Skeletal muscle tissue (tissue), 4 donors: ENCODE measurements around the gene TMEM62. TPM values are rescaled to one million over a fixed set of nuclear protein-coding genes. Genes with fewer than 3 reads are reported as not detected.
A peak's percentile ranks its signal among the peaks of the same experiment; 100 is the strongest.
"Not testable (repeated sequence)": the region's sequence is repeated elsewhere in the genome, so short reads cannot be mapped to it uniquely, and the experiment has no call there.

Source experiments
- H3K27ac ChIP-seq: one replicate; pipeline ENCODE4 v1.7.0; 2013; ENCODE audit warnings: mild to moderate bottlenecking, low read depth, low read length, inconsistent platforms
- H3K27me3 ChIP-seq, 3 donors: one replicate each; pipeline ENCODE4 v1.7.0; 2013; ENCODE audit warnings: low read length in 3 of 3; ENCODE audit not compliant: control insufficient read depth in 3 of 3, insufficient read depth in 3 of 3
- H3K36me3 ChIP-seq, 3 donors: one replicate each; pipeline ENCODE4 v1.7.0; 2013; ENCODE audit warnings: low read length in 3 of 3; ENCODE audit not compliant: control insufficient read depth in 3 of 3, insufficient read depth in 3 of 3
- H3K4me1 ChIP-seq, 3 donors: one replicate each; pipeline ENCODE4 v1.7.0; 2013; ENCODE audit warnings: low read length in 3 of 3, mild to moderate bottlenecking in 3 of 3; ENCODE audit not compliant: control insufficient read depth in 3 of 3, insufficient read depth in 3 of 3
- H3K4me3 ChIP-seq, 3 donors: one replicate each; pipeline ENCODE4 v1.7.0; 2013; ENCODE audit warnings: low read length in 3 of 3
- H3K9ac ChIP-seq, 3 donors: one replicate each; pipeline ENCODE4 v1.7.0; 2013; ENCODE audit warnings: low read length in 3 of 3, mild to moderate bottlenecking in 3 of 3, moderate library complexity in 2 of 3, low read depth in 1 of 3
- H3K9me3 ChIP-seq, 3 donors: one replicate each; pipeline ENCODE4 v1.7.0; 2013; ENCODE audit warnings: low read length in 3 of 3; ENCODE audit not compliant: control insufficient read depth in 3 of 3
- total RNA-seq: library from RNA; depleted of rRNA; stranded (reverse); fragments of >200 nt; gene quantifications from one replicate; pipeline ENCODE4 v1.2.3, GENCODE V29; 2014
- donor health status: Osteomylitis.

Gene TMEM62
- total RNA-seq, 1 donor from 2014 or later = 8.4 TPM

GRCh38 chr15:43134157-43134635 is 810 bp downstream of the TMEM62 start:
- H3K9ac ChIP-seq = peak overlapping the region; percentile 82 to 91 (median 91)
- peak overlapping the region; percentile 87 to 92 (median 92) for H3K4me3 ChIP-seq
- H3K27ac ChIP-seq = peak overlapping the region; percentile 56
- peaks cover 14 to 23% (median 19%) of the 10 kb centered on the region in 3 donors for H3K36me3 ChIP-seq
- H3K27me3 ChIP-seq = no peaks in the 10 kb centered on the region
- H3K9me3 ChIP-seq = no peaks in the 10 kb centered on the region
- peaks cover 6 to 13% (median 8%) of the 10 kb centered on the region in 3 donors for H3K4me1 ChIP-seq

GRCh38 chr15:43135351-43135750 is 2.0 kb downstream of the TMEM62 start:
- no peak overlapping the region for H3K4me3 ChIP-seq
- H3K4me1 ChIP-seq = peaks cover 6 to 13% (median 8%) of the 10 kb centered on the region in 3 donors
- no peak overlapping the region for H3K27ac ChIP-seq
- H3K27me3 ChIP-seq = no peaks in the 10 kb centered on the region
- H3K36me3 ChIP-seq = peaks cover 20 to 35% (median 28%) of the 10 kb centered on the region in 3 donors
- no peak overlapping the region for H3K9ac ChIP-seq
- H3K9me3 ChIP-seq = no peaks in the 10 kb centered on the region

GRCh38 chr15:43143203-43143941 is 10.0 kb downstream of the TMEM62 start:
- Histone ChIP-seq H3K36me3 (peaks cover 12 to 26% (median 24%) of the 10 kb centered on the region in 3 donors), H3K27ac (no peak overlapping the region), H3K9ac (no peak overlapping the region), H3K4me3 (no peak overlapping the region), H3K27me3 (no peaks in the 10 kb centered on the region), H3K4me1 (no peaks in the 10 kb centered on the region), H3K9me3 (no peaks in the 10 kb centered on the region)

GRCh38 chr15:43144512-43144911 is 11.1 kb downstream of the TMEM62 start:
- H3K4me1 ChIP-seq = no peaks in the 10 kb centered on the region
- no peak overlapping the region for H3K27ac ChIP-seq
- no peaks in the 10 kb centered on the region for H3K27me3 ChIP-seq
- H3K36me3 ChIP-seq = peaks cover 14 to 24% (median 22%) of the 10 kb centered on the region in 3 donors
- H3K9ac ChIP-seq = no peak overlapping the region
- no peaks in the 10 kb centered on the region for H3K9me3 ChIP-seq
- no peak overlapping the region for H3K4me3 ChIP-seq

- Histone ChIP-seq H3K9me3 (no peaks in the 10 kb centered on the region), H3K9ac (no peak overlapping the region), H3K4me1 (no peaks in the 10 kb centered on the region), H3K4me3 (no peak overlapping the region), H3K27me3 (no peaks in the 10 kb centered on the region), H3K36me3 (peaks cover 2 to 12% (median 12%) of the 10 kb centered on the region in 3 donors), H3K27ac (no peak overlapping the region)
Observed at GRCh38 chr15:43146184-43146583, 12.8 kb downstream of the TMEM62 start.

GRCh38 chr15:43150191-43150929 is 17.0 kb downstream of the TMEM62 start:
- Histone ChIP-seq H3K4me1 (no peaks in the 10 kb centered on the region), H3K36me3 (peaks cover 2 to 31% (median 15%) of the 10 kb centered on the region in 3 donors), H3K9me3 (no peaks in the 10 kb centered on the region), H3K27ac (no peak overlapping the region), H3K4me3 (no peak overlapping the region), H3K9ac (no peak overlapping the region), H3K27me3 (no peaks in the 10 kb centered on the region)

- Histone ChIP-seq H3K4me1 (no peaks in the 10 kb centered on the region), H3K27ac (no peak overlapping the region), H3K4me3 (no peak overlapping the region), H3K9ac (no peak overlapping the region), H3K27me3 (no peaks in the 10 kb centered on the region), H3K36me3 (peaks cover 2 to 33% (median 13%) of the 10 kb centered on the region in 3 donors), H3K9me3 (no peaks in the 10 kb centered on the region)
Observed at GRCh38 chr15:43151688-43152087, 18.3 kb downstream of the TMEM62 start.

- H3K4me1 ChIP-seq = no peaks in the 10 kb centered on the region
- H3K36me3 ChIP-seq = peaks cover 2 to 41% (median 13%) of the 10 kb centered on the region in 3 donors
Observed at GRCh38 chr15:43153269-43153668, 19.9 kb downstream of the TMEM62 start.

GRCh38 chr15:43165801-43166325 is 32.5 kb downstream of the TMEM62 start:
- Histone ChIP-seq H3K9me3 (no peaks in the 10 kb centered on the region), H3K4me3 (no peak overlapping the region), H3K9ac (no peak overlapping the region), H3K27ac (no peak overlapping the region), H3K4me1 (peaks cover 0 to 7% (median 0%) of the 10 kb centered on the region in 3 donors), H3K27me3 (no peaks in the 10 kb centered on the region), H3K36me3 (peaks cover 4 to 10% (median 7%) of the 10 kb centered on the region in 3 donors)

More at GRCh38 chr15:43153269-43153668, 19.9 kb downstream of the TMEM62 start:
- Histone ChIP-seq H3K27me3 (no peaks in the 10 kb centered on the region), H3K9ac (no peak overlapping the region), H3K27ac (no peak overlapping the region), H3K4me3 (no peak overlapping the region), H3K9me3 (no peaks in the 10 kb centered on the region)

GRCh38 chr15:43167261-43167660 is 33.9 kb downstream of the TMEM62 start:
- not testable (repeated sequence) for H3K27ac ChIP-seq, H3K4me3 ChIP-seq, H3K4me1 ChIP-seq, H3K36me3 ChIP-seq, H3K27me3 ChIP-seq, H3K9ac ChIP-seq, H3K9me3 ChIP-seq
